HG03575 (cell line): Measurements from ENCODE around the gene RSAD2.
"Not testable (repeated sequence)": the region's sequence is repeated elsewhere in the genome, so short reads cannot be mapped to it uniquely, and the experiment has no call there.

Source experiments
- ATAC-seq: cut with Tn5 transposase; IDR thresholded peaks from one replicate; pipeline ENCODE4 v1.9.1; 2021; ENCODE audit not compliant: unreplicated experiment, insufficient number of reproducible peaks, low FRiP score; ENCODE audit errors: extremely low read depth

Gene RSAD2

DNA sequence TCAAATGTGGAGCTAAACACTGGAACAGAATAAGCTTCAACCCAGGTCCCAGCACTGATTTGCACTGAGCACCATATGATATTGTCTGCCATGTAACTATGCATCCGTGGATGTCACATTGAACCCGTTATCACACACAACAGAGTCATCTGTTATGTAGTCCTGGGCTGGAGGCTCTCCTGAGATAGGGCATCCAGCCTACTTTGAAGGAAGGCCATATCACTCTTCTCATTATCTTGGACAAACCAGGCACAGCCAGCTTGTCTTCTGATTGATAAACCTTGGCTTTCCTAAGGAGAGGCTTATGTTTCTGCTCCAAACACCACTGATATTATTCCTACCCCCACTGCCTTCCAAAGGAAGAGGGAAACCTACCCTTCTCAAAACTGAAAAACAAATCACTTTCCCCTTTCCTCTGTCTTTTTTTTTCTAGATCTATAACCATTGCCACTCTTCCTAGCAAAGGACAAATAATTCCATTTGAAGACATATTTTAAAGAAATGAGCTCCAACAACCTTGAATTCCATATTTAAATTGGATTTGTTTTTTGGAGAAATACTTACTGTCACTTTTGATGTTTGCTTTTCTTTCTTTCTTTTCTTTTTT, 16.4 kb downstream of the RSAD2 start:
- ATAC-seq, result no peak

DNA sequence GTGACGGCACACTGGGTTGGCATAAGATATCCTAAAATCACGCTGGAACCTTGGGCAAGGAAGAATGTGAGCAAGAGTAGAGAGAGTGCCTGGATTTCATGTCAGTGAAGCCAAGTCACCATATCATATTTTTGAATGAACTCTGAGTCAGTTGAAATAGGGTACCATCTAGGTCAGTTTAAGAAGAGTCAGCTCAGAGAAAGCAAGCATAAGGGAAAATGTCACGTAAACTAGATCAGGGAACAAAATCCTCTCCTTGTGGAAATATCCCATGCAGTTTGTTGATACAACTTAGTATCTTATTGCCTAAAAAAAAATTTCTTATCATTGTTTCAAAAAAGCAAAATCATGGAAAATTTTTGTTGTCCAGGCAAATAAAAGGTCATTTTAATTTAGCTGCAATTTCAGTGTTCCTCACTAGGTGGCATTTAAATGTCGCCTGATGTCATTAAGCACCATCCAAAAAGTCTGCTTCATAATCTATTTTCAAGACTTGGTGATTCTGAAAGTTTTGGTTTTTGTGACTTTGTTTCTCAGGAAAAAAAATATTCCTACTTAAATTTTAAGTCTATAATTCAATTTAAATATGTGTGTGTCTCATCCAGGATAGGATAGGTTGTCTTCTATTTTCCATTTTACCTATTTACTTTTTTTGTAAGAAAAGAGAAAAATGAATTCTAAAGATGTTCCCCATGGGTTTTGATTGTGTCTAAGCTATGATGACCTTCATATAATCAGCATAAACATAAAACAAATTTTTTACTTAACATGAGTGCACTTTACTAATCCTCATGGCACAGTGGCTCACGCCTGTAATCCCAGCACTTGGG, 19.6 kb downstream of the RSAD2 start:
- ATAC-seq, result no peak

DNA sequence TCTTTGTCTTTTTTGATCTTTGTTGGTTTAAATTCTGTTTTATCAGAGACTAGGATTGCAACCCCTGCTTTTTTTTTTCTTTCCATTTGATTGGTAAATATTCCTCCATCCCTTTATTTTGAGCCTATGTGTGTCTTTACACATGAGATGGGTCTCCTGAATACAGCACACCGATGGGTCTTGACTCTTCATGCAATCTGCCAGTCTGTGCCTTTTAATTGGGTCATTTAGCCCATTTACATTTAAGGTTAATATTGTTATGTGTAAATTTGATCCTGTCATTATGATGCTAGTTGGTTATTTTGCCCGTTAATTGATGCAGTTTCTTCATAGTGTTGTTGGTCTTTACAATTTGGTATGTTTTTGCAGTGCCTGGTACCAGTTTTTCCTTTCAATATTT, 25.0 kb downstream of the RSAD2 start:
- ATAC-seq, result not testable (repeated sequence)

DNA sequence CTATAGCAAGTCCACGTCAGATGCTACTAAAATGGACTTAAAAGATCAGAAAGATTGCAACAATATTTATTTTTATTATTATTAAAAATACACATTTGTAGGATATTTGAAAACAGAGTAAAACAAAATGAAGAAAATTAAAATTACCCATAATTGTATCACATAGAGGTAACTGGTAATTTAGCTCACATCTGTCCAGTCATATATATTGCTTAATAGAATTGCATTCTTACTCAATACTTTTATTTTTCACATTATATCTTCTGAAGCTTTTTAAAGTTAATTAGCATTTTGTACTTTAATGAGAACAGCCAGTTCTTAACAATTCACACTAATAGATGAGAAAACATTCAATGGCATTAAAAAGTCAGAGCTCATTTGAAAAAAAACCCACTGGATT, 28.1 kb downstream of the RSAD2 start:
- no peak for ATAC-seq

DNA sequence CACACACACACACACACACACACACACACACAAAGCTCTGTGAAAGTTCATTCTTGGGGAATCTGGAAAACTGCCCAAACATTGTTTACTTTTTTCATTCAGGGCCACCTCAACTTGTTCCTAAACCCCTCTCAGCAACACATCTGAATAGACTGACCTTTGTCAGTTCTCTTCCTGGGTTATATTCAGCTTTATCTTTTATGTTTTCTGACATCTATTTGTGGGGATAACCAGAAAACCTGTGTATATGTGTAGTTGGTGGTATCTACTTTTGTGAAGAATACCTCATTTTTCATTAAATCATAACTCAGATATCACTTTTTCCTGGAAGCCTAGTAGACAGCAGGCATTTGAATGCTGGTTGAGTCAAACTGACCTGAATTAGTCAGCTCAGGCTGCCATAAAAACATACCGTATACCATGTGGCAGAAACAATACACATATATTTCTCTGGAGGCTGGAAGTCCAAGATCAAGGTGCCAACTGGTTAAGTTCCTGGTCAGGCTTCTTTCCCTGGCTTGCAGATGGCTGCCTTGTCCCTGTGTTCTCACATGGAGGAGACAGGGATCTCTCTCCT, 28.7 kb downstream of the RSAD2 start:
- no peak for ATAC-seq

DNA sequence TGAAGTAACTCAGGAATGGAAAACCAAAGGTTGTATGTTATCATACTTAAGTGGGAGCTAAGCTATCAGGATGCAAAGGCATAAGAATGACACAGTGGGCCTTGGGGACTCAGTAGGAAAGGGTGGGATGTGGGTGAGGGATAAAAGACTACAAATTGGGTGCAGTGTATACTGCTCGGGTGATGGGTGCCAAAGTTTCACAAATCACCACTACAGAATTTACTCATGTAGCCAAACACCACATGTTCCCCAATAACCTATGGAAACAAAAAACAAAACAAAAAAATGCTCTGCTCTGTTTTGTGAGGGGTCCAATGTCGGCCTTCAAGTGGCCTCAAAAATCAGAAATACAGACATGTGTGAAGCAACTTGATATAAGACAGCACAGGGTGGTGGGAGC, 30.7 kb downstream of the RSAD2 start:
- no peak for ATAC-seq

DNA sequence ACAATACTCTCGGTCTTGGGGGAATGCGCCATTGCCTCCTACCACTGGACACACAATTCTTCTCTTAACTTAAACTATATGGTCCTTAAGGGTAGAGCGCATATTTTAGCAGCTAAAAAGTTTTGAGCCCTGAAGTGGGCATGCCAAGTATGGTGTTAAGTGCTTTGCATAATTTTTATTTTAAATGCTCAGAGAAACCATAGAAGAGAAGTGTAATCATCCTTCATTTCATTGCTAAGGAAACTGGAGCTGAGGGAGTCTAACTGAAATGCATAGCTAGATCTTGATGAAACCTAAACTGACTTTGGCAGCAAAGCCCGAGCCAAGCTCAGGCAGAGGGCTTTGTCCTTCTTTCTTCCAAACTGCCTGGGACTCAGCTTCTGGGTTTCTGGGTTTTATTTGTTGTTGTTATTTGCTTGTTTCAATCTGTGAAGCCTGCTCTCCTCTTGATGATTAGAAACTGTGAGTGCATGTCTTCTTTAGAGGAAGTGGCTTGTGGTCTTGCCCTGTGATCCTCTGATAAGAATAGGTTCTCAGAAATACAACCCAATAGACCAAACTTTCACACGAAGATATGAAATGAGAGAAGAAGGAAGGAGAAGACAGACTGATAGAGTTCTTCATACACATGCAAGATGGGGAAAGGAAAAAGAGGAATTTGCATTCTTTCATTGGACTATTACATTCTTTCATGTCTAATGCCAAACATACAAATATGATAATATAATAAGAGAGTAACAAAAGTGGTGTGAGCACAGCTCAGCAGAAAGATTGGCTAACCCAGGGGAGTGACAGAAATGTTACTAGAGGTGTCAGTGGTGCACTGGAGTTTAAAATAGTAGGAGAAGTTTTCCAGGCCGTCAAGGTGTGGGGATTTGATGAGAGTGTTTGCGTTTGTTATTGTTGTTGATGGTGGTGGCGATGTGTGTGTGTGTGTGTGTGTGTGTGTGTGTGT, 32.1 kb downstream of the RSAD2 start:
- ATAC-seq, result peak; percentile 96

DNA sequence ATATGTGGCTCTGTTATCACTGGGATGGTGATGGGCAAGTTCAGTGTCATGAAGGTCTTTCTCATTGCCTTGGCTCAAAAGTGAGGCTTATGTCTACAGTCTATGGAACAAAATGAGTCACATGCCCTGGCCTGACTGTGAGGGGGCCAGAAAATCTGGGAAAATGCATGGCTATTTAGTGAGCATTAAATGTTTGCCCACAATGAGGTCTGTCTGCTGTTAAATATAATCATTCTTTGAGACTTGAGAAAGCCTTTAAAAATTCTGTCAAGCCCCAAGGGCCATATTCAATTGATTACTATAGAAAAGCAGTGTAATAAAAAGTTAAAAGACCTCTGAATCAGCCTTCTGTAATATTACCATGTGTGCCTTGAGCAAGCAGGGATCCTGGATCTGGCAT, 34.1 kb downstream of the RSAD2 start:
- ATAC-seq, result no peak

DNA sequence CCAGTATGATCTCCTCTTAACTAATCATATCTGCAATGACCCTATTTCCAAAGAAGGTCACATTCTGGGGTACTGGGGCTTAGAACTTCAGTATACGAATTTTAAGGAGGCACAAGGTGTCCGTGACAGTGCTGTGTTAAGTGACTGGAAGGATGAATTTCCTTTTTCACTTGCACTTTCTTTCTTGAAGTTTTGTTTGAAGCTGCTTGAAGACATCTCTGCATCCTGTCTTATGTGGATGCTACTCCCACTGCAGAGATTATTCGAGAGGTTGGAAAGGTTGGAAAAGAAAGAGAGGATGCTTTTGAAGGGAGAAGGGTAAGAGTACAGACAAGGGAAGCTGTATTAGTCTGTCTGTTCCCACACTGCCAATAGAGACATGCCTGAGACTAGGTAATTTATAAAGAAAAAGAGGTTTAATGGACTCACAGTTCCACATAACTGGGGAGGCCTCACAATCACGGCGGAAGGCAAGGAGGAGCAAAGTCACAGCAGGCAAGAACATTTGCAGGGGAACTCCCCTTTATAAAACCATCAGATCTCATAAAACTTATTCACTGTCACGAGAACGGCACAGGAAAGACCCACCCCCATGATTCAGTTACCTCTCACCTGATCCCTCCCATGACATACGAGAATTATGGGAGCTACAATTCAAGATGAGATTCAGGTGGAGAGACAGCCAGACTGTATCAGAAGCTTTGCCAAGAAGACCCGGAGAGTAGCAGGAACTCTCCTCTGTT, 36.0 kb downstream of the RSAD2 start:
- no peak for ATAC-seq

DNA sequence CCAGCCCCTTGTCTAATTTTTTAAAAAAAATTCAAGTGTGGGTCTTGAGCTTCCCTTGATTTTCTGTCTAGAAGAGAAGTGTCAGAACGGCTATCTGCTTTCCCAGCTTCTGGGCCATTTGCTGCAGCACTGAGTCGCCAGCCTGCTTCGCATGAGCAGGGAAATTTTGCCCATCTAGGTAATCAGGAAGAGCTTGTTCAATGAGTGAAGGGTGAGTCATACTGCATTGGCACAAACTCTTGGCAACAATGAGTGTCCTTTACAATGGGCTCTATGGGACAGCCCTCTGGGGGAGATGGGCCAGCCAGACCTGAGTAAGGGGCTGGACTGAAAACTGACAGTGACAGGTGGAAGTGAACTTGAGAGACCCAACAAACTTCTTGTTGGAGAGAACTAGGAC, 37.3 kb downstream of the RSAD2 start:
- no peak for ATAC-seq

DNA sequence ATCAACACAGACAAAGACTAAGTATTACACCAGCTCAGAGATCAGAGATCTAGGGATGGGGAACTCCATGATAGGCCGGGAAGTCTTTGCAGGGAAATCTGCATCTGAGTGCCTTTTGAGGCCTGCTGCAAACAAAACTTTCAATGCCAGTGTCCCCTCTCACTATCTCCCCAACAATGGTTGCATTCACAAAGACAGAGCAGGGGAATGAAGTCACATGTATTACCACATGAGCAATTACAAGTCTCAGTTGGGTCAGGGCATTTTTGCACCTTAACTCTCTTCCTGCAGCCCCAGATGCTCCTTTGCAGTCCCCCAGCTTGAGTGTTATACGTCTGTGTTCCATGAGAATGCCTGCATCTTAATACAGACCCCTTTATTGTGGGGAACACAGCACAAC, 37.8 kb downstream of the RSAD2 start:
- no peak for ATAC-seq

DNA sequence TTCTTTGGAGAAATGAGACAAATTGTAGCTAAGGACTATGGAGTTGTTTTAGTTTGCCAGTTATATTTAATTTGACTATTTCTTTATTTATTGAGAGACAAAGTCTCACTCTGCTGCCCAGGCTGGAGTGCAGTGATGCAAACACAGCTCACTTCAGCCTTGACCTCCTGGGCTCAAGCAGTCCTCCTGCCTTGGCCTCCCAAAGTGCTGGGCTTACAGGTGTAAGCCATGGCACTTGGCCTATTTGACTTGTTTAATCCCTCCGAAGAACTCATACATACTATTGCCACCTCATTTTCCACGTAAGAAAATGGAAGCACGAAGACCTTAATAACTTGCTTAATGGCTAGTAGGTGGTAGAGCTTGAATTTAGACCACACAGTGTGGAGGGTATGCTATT, 38.6 kb downstream of the RSAD2 start:
- ATAC-seq, result no peak

DNA sequence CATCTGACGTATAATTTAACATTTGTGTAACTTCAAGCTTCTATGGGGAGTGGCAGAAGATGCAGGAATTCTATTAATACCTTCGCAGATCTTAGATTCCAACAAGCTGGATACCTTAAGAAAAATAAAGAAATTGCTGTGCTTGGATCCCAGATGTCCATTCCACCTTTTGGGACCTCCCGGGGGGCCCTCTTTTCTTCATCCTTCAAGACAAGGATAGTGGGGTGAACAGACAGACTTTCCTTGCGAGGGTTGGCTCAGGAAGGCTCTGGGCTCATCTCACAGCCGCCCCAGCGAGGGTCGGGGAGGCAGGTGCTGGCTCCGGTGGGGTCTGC, 39.1 kb downstream of the RSAD2 start:
- no peak for ATAC-seq

DNA sequence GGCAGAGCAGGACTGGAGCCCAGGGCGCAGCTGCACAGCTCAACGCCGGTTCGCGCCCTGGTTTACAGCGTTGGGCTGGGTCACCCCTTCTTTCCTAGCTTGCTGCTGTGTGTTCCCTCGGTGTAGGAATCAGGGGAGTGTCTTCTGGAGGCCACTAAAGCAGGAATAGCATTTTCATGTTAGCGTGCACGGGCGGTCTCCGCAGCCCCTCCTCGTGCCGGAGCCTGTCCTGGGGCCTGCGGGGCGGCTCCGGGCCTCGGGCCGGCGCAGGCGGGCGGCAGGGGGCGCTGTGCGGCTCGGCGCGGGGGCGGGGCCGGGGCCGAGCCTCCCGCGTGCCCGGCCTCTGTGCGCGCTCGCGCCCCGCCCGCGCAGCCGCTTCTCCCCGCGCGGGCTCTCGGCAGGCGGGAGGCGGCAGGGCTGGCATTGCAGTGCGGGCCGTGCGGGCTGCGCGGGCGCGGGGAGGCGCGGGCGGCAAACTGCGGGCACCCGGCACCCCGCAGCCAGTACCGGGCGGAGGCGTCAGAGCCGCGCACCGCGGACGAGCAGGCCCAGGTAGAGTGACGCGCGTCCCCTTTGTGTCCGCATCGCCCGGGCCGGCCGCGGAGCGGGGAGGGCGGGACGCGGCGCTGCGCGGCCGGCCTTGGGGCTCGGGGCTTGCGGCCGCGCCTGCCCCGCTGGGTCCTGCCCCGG, 39.6 kb downstream of the RSAD2 start, which contains the start of gene RNF144A:
Gene RNF144A (plus strand): TSS at position 342 of the 690 bp plus-strand sequence. CDS start 79,515 bp downstream, outside the sequence.
- ATAC-seq, result no peak

DNA sequence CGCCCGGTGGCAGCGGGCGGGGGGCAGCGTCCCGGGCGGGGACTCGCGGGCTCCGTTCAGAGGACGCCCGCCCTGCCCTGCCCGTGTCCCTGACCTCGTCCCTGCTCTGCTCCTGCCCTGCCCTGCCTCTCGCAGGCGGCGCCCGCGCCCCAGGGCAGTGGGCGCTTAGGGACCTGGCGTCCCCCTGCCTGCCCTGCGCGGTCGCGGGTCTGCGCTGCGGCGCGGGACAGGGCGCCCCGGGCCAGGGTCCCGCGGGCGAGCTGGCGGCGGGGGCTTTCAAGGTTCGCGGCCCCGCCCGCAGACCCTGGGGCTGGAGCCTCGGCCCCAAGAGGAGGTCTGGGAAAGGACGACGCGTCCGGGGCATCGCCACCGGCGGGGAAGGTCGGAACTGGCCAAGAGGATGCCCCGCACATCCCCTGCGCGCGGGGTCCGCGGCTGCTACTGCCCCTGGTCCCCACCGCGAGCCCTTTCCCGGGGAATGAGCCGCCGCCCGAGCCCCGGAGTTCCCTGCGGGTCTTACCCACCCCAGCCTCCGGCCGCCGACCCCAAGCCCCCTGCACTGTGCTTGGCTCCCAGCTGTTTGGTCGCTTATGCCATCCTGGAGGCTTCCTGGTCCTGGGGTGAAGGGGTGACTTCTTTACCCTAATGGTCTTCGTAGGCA, 40.3 kb downstream of the RSAD2 start:
- ATAC-seq, result no peak

DNA sequence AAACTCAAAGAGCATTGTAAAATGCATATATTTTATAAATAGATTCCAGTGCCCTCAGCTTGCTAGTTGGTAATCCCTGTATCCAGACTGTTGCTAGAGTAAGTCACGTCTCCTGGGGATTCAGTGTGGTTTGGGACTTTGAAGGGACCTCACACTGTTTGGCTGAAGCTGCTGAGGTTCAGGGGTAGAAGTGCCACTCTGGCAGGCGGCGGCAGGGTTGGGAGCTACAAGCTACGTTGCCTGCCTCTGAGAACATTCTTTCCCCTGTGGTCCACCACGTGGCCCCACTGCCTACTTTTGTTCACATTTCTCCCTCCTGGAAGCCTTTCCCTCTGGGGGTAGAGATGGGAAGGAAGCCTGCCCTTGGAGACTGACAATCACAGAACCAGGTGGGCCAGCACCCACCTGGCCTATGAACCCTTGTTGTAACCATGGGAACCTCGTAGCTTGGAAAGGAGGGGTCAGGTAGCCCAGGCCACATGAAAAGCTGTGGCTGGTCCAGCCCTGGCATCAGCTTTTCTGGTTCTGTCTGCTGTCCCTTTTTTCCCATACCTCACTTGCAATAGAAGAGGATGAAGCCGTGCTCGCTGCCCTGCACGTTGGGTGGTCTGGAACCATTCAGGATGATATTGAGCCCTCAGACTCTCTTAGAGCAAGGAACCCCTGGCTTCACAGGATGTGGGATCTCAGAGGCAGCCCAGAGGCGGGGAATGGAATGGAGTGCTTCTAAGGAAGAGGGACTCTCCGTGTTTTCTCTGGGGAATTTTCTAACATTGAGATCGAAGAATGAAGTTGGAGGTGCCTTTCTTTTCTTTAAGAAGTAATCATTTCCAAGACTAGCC, 42.5 kb downstream of the RSAD2 start:
- ATAC-seq, result no peak

DNA sequence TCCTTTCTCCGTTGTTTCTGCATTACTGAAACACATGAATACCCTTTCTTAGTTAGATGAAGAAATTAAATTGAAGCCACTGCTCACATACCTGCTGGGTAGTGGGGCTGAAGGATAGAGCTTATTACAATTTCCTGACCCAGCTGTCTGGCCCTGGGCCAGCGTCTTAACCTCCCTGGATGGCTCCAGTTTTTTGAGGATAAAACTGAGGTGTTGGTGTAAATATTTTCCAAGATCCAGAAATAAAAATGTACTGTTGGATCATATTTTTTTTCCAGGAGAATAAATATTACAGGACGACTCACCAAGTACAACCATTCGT, 43.1 kb downstream of the RSAD2 start:
- ATAC-seq, result no peak
